GM19324 (cell line): Measurements from ENCODE around the gene EGFL8.
"Not testable (repeated sequence)": the region's sequence is repeated elsewhere in the genome, so short reads cannot be mapped to it uniquely, and the experiment has no call there.

Experiments
- ATAC-seq: cut with Tn5 transposase; IDR thresholded peaks from one replicate; pipeline ENCODE4 v1.9.1; 2021; ENCODE audit warnings: mild to moderate bottlenecking, moderate library complexity; ENCODE audit not compliant: unreplicated experiment, low FRiP score

Gene EGFL8

DNA sequence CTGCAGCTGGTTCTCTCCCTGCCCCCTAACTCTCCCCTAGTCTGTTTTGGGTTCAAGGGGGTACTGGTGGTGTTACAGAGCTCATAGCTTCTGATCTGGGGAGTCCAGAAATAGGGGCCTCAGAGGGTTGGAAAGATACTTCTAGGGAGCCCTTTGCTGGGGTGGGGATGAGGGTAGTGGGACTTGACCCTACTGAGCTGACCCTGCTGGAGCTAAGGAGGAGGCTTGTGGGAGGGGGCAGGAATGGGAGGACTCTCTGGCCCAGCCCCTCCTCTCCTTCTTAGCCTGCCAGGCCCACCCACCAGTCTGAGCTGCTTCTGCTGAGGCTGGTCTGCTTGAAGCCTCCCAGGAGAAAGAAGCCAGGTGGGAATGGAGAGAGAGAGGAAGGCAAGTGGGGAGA, at the start of gene EGFL8:
Gene EGFL8, plus strand, starts transcription at position 301 of the 400 bp plus-strand sequence. CDS start 1,571 bp downstream, outside the sequence.
- no peak for ATAC-seq

DNA sequence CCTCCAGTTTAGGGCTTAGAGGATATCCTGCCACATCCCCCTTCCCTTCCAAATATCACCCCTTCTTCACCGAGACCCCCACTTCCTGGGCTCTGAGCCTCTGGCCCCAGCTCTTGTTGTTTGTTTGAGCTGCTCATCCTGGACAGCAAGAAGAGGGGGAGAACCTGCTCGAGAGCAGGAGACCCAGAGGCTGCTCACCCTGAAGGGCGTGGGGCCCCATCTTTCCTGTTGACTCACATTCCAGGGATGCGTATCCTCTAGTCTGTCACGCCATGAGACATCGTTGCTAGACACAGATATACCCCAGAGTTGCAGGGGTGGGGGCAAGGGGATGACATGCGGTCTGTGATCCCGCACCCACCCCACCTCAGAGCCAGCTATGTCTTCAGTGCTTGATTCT, 49.6 kb upstream of the EGFL8 start:
- no peak for ATAC-seq

DNA sequence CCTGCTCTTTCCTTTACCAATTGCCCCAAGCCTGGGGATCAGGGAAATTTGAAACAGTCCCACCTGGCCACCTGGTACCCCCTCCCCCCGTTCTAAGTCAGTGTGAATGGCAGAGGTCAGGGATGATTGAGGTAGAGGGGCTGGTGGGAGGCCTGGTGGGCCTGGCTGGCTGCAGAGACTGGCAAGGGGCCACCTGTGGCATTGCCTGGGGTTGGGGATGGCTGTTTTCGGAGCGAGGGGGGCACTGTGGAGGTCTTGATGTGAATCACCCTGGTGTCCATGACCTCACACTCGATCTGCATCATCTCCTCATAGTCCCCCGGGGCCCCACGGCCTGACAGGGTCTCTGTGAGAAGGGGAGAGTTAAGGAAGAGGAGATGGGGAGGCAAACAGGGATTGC, 48.8 kb upstream of the EGFL8 start:
- no peak for ATAC-seq

DNA sequence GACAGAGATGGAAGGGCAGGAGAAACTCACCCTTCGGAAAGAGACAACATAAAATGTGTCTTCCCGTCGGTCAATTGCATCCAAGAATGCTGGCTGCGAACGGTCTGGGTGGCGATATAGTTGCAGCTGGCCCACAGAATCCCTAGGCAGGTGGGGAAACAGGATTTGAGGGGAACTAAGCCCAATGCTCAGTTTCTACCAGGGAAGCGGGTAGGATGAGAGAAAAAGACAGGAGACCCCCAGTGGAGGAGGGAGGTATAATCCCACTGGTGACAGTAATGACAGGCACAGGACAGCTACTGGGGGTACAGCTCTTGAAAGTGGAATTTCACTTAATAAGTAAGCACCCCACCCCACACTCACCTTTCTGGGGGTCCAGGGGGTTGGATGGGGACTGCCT, 47.7 kb upstream of the EGFL8 start:
- no peak for ATAC-seq

DNA sequence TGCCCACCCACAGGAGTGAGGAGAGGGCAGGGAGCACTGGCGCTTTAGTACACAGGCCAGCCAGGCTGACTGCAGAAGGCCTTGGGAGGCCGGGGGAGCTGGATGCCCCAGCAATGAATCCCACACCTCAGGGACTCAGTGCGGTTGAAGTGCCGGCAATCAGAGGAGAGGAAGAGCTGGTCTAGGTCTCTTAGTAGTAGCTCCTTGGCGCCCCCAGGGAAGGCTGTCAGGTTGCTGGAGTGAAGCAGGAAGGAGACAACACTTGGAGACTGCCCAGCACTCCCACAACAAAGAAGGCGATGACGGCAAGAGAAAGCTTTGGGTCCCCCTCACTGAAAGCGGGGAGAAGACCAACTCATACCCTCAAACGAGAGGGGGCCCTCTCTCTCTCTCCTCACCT, 46.9 kb upstream of the EGFL8 start:
- ATAC-seq = no peak

DNA sequence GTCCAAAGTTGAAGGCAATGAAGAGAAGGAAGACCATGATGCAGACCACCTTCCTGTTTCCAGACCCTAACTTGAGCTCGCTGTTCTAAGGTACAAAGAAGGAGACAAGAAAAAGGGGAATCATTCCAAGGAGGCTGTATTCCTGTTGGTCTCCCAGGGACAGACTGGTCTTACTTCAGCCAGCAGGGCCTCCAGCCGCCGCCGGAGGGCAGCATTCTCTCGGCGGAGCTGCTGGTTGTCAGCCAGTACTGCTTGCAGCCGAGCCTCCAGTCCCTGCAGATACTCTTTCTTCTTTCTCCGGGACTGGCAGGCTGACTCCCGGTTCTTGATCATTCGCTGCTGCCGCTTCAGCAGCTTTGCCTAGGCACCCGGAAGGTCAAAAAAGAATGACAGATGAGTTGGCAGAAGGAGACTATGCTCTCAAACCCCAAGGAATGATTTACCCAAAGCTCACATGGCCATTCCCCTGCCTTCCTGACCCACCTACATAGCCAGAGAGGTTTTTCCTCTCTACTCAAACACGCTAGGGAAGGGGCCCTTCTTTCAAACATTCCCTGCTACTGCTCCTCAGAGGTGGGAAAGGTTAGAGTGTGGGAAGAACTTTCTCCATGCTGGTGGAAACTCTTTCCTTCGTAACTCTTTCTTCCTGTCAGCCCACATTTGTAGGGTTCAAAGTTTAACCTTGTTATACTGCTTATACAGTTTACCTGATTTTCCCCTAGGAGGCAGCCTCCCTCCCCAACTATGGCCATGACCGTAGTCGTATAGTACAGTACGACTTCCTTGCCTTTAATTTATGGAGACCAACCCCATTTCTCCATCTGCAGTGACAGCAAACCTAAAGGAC, 45.4 kb upstream of the EGFL8 start:
- ATAC-seq = no peak

DNA sequence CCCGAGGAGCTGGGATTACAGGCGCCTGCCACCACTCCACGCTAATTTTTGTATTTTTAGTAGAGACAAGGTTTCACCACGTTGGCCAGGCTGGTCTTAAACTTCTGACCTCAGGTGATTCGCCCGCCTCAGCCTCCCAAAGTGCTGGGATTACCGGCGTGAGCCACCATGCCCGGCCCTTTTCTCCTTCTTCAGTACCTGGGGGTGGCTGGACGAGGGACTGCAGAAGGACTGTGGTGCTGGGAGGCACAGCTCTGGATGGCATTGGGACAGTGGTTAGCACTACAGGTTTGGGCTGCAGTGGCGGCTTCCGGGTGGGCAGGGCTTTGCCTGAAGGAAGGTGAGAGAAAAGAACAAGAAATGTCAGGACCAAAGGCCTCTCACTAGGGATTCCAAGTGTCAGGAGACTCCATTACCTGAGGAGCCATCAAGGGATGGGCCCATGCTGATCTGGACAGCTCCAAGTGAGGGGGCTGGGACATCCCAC, 43.8 kb upstream of the EGFL8 start:
- ATAC-seq = no peak

DNA sequence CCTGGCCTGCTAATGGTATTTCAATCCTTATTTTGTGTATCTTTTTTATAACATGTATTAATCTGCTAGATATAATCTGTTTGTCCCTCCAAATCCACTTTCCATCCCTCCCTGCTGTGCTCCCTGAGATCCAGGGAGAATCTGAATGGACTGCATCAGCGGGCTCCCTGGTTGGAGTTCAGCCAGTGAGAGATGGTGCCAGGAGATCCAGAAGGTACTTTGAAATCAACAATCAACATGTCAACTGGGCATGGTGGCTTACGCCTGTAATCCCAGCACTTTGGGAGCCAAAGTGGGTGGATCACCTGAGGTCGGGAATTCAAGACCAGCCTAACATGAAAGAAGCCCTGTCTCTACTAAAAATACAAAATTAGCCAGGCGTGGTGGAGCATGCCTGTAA, 40.7 kb upstream of the EGFL8 start:
- no peak for ATAC-seq

DNA sequence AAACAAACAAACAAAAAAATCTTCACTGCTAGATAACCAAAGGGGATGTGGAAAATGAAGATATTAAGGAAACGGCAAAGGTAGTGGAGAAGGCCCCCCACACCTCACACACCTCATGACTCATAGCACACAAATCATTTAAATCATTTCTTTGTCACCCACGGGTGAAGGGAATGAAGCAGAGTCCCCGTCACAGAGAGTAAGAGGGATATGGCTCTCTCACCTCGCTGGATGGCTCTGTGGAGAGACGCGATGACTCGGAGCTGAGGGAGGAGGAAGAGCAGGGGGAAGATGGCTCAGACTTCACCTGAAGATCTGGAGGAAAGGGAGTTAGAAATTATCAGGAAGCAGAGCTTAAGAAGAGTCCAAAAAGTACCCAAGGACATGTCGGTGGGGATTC, 37.5 kb upstream of the EGFL8 start:
- no peak for ATAC-seq

DNA sequence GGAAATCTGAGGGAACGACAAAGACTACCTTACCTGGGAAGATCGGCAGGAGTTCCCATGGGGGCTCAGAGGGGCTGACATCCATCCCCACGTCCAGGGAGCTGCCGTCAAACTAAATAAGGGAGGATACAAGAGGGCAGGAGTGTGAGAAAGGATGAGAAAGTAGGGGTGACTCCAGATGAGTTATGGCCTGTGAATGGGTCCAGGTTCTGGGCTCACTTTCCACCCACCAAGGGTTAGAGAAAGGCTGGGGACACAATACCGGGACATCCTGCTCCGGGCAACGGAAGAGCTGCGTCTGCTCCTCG, 37.0 kb upstream of the EGFL8 start:
- no peak for ATAC-seq

DNA sequence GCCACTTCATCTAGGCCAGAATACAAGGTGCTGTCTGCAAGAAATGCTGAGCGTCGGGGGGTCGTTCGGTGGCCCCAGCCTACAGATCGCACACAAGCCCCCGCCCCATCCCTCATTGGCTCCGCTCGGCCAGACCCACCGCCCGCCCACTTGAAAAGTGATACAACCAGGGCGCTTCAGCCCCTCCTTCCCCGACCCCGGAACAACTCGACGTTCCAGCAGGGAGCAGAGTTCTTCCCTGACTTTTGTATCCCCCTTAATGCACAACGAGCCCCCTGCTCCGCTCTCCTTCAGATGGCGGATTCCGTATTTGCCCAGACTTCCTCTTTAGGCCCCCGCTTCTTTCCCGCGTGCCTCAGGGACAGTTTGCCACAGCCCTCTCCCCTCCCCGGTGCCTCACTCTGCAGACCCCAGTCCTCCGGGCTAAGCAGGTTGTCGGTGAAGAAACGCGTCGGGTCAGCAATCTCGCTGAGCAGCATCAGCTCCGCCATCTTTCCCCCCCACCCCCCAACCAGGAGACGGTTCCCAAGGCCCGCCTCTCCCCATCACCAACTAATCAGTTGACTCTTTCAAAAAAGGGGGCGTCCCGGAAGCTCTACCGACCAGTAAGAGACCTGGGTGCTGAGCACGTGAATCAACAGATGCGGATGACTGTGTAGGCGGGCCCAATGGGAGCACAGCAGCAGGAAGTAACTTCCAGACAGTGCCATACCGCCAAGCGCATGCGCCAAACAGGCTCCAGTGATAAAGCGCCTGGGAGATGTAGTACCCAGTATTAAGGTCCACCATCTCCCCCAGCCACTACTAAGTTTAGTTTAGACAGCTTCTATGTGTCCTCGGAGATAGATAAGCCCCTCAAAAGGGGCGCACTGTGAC, 36.4 kb upstream of the EGFL8 start, which contains the start of gene ATF6B:
Gene ATF6B, minus strand, starts transcription at position 530 of the 876 bp plus-strand sequence. Its CDS starts 39 bp downstream, at position 491.
- peak; percentile 79 for ATAC-seq

DNA sequence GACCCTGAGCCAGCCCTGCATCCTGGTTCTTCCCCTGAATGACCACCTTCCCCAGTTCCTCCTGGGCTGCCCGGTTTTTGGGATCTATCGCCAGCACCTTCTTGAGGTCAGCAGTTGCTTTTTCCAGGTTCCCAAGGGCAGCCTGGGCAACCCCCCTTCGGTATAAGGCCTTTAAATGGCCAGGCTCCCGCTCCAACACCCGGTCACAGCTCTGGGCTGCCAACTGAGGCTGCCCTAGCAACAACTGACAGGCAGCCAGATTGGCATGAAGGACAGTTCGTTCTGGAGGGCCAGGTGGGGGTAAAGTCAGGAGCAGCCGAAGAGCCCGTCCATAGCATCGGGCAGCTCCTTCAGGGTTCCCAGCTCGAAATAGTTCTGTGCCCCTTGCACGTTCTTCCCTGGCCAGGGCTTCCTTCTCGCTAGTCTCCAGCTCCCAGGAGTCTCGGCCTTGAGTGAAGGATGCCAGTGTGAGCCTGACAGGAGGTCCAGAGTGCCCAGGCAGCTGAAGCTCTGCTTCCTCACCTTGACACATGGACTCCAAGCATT, 35.6 kb upstream of the EGFL8 start:
- no peak for ATAC-seq

DNA sequence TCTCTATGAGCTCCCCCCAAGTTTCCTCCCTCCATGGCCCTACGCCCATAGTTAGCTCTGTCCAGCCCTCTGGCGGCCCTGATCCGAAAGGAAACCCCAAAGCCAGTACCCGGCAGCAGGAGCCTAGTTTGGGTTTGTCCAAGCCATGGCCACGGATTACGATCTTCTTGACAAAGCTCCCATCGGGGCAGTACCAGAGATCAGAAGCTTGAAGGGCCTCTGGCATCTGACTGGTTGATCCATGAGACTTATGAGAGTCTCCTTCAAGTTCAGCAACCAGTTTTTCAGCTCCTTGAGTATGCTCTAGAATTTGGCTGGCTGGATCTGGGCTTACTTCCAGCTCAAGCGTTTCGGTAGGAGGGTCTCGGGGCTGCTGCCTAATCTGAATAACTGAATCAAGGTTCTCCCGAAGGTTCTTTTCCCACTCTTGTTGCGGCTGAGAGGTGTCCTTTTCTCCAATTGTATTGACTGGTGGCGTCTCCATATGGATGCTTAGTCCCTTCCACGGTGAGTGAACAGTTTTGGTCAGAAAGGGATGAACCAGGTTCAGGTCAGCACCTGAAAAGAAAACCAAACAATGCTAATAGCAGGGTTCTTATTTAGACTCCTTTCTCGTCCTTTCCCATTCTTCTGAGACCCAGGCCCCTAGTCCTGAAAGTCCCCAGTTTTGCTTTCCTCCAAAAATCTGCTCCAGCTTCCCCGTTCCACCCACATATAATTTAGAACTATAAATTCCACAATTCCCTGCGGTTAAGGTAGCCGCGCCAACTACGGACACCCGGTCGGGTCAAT, 34.9 kb upstream of the EGFL8 start:
- no peak for ATAC-seq

DNA sequence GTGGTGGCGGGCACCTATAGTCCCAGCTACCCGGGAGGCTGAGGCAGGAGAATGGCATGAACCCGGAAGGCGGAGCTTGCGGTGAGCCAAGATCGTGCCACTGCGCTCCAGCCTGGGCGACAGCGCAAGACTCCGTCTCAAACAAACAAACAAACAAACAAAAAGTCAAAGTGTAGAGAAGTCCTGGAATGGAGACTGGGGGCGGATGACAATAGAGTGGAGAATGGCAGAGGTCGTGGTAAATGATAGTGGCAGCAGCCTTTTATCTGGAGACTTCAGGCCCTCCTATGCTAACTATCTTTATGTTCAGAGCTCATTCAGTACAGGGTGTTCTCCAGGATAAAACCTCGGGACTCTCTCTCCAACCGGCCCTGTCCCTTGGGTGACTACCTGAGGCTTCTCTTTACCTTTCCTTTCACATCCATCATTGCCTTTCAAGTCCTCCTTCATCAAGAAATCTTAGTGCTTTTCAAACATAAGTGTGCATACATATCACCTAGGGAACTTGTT, 32.9 kb upstream of the EGFL8 start:
- no peak for ATAC-seq

DNA sequence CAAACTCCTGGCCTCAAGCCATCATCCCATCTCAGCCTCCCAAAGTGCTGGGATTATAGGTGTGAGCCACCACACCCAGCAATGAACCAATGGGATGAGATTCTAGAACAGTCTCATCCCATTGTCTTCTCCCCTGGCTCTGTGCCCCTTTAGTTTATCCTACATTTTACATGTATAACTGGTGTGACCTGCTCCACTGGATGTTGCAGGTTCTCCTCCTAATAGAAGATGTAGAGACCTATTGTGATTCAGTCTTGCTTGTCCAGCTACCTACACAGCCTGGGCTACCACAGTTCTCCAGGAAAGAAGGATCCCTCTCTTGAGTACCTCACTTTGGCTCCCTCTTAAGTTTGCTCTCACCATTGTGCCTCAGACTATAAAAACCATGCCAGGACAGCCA, 32.3 kb upstream of the EGFL8 start:
- no peak for ATAC-seq

DNA sequence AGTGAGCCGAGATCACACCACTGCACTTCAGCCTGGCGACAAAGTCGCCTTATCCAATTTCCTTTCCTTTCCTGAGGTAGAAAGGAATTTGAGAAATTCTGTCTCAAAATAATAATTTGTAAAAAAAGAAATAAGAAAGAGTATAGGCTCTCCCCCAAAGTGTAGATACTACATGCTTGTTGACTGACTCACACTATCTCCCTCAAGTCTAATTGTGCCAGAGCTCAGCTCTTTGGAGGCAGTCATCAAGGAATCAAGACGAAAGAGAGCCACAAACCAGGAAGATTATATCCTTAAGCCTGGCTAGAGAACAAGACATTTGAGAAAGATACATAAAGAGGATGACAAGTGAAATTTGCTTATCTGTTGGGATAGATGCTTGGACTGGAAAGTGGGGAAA, 30.6 kb upstream of the EGFL8 start:
- ATAC-seq = no peak

DNA sequence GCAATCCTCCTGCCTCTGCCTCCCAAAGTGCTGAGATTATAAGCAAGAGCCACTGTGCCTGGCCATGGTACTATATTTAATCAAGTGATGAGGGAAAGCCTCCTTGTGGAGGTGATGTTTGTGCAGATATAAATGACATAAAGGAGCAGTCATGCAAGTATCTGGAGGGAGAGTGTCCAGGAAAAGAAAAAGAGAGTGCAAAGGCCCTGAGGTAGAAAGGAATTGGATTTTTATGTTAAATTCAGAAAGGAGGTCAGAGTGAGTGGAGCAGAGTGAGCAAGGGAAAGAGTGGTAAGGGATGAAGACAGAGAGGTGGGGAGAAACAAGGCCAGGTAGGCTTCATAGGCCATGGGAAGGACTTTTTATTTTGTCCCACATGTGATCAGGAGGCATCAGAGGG, 26.9 kb upstream of the EGFL8 start:
- no peak for ATAC-seq

DNA sequence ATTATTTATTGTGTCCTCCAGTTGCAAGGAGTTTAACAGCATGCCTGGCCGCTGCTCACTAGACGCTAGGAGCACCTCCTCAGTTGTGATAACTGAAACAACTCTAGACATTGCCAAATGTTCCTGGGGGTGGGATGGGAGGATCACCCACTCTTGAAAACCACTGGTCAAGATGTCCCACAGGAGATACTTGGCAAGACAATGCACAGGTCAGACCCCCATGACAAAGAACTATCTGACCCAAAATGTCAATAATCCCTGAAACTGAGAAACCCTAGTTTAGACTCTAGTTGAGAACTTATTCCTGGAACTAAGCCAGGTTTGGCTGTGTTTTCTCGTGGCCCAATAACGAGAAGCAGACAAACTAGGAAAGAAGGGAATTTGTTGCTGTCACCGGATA, 24.8 kb upstream of the EGFL8 start:
- no peak for ATAC-seq

DNA sequence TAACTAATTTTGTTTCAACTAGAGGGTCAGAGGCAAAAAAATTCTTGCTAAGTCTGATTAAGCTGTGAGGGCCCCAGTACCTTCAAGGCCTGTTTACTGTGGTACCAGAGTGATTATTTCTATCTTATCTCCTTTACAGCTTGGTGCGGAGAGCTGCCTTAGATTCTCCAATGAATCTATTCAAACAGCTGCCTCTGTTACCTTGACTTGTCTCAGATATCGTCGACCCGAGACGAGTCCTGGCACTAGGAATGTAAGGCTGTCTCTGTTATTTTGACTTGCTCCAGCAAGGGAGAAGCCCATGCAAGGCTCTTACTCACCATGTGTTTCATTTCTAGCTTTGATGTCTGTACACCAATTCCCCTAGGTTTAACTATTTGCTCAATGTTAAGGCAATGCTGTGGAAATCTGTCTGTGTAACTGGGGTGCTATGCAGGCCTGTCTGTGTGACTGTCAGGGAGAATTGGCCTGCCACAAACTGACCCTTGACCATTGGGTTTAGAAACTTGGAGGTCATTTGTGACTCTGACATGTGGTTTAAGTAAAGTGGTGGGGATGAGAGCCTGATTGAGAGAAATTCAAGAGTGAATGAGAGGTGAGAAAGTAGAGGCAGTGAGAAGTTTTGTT, 23.9 kb upstream of the EGFL8 start:
- no peak for ATAC-seq

DNA sequence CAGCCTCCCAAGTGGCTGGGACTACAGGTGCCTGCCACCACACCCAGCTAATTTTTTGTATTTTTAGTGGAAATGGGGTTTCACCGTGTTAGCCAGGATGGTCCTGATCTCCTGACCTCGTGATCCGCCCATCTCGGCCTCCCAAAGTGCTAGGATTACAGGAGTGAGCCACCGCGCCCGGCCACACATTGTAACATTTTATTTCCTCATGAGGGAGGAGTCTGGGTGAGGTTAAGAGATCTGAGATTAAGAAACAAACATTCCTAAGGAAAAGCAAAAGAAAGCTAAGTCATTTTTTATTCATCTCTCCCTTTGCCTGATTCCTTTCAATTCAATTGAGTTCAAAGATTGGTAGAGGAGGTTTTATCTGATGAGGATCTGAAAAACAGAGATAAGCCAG, 20.2 kb upstream of the EGFL8 start:
- not testable (repeated sequence) for ATAC-seq
